ENCODE measurements around the gene UGT1A1.

GRCh38 chr2:233807215-233807865 lies 47.3 kb downstream of the UGT1A1 start:
- no peak for TF ChIP-seq CTCF (IDR thresholded peaks at IDR 0.05; ENCODE audit: low read depth, low read length, poor library complexity, severe bottlenecking)
- TF ChIP-seq EZH2phosphoT487 (IDR thresholded peaks at IDR 0.05; ENCODE audit: borderline replicate concordance, low read length): no peak

All from DOHH2 (cell line).